Colon (tissue), 2 donors: Measurements from ENCODE around the gene CCDC88C.

Experiments used
- FAIRE-seq: peaks from 2 replicates; lab custom pipeline; 2012; peaks lifted over from hg19 to GRCh38; lab: Jason Lieb, UNC
- donor health status: control.
- donor health status: control.

CCDC88C gene

DNA sequence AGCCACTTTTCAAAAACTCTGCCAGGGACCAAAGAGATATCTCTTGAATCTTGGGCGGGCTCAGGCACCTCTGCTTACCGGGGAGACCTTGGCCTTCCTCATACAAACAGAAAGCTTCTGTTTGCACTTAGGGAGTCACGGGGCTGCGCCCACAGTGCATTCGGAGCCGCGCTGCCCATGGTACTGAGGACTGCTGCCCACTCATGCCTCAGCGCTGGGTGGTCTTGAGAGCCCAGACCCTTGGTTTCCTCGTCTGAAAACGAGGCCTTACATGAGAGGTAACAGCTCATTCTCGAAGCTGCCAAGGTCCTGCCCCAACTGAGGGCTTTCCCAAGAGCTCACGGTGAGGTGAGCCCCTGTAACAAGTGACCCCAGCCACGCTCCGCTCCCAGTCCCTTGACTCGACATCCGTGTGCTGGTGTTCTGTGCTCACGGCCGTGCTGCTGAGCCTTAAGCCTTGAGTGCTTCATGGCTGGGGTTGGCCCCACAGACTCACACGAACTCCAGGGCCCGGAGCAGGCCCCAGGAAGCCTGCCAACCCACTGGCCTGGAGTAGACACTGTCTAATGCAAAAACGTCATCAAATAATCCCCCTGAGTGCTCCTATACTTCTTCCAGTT lies 125.7 kb downstream of the CCDC88C start:
- FAIRE-seq: no peak

DNA sequence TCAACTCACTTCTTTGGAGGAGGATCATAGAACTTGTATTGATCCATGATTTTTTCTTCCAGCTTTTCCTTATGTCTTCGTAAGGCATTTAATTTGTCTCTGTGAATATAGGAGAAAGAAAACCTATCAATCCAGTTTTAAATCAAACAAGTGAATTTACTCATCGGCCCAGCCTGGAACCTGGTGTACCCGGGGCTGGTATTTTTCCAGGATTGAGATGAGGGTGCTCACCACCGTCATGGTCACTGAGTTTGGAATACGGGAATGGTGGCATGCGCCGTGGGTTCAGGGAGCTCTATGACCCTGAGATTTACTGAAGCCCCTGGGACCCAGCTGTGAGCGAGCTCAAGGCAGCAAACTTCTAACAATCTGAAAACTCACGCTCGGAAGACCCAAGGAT lies 126.6 kb downstream of the CCDC88C start:
- FAIRE-seq: no peak

- FAIRE-seq: no peak
Measured at GRCh38 chr14:91289464-91289863, 128.2 kb downstream of the CCDC88C start.

DNA sequence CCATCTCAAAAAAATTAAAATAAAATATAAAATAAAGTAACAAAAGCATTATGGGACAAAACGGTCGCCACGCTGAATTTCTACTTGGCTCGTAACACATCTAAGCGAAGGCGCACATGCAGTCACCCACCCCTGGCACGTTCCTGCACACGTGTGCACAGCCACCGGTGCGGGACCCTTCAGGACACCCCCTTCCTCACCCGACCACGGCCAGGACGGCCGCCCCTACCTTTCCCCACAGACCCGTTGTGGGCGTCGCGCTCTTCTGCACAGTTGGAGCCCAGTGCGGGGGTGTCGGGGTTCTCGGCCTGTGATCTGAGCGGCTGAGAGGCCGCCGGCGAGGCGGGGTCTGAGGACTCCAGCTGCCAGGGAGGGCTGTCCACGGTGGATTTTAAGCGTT lies 128.7 kb downstream of the CCDC88C start:
- FAIRE-seq: no peak

GRCh38 chr14:91286530-91286937 lies 131.1 kb downstream of the CCDC88C start:
- FAIRE-seq: no peak

GRCh38 chr14:91284791-91285548 lies 132.7 kb downstream of the CCDC88C start:
- no peak for FAIRE-seq

GRCh38 chr14:91284146-91284790 lies 133.4 kb downstream of the CCDC88C start:
- no peak for FAIRE-seq

- no peak for FAIRE-seq
Measured at GRCh38 chr14:91283666-91284065, 134.0 kb downstream of the CCDC88C start.

- FAIRE-seq: no peak
Measured at GRCh38 chr14:91282954-91283645, 134.5 kb downstream of the CCDC88C start.

DNA sequence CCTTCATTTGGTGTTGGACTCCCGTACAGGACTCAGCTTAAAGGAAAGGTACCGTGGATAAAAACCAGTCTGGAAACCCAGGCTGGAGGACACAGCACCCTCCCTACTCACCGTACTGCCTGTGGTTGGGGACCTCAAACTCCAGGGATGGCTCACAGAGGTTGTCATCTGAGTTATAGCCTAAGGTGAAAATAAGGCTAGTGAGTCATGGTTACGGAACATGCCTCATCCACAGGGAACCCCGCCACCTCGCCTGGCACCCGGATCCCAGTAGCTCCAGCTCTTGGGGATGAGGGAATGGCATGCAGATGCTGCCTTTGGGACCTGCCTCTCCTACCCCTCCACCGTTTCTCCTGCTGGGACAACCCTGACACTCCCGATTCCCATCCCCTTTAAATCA lies 136.3 kb downstream of the CCDC88C start:
- FAIRE-seq: no peak

DNA sequence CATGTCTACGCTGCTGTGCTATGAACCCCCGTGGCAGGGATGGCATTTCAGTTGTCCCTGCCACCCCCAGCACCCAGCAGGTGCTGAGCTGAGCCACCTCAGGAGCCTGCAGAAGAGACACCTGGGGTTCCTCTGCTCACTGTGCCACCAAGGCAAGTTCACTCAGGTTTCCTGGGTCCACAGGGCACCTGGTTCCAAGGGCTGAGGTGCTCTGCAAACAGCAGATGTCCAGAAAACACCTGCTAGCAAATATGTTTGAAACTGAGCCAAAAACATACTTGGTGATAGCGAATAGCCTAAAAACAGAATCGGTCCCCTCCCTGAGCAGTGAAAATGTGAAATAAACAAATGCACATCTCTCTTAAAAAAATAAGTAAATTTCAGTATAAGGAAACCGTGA lies 137.5 kb downstream of the CCDC88C start:
- FAIRE-seq: no peak

- FAIRE-seq: no peak
Measured at GRCh38 chr14:91279354-91279753, 138.3 kb downstream of the CCDC88C start.

- no peak for FAIRE-seq
Measured at GRCh38 chr14:91278383-91278715, 139.3 kb downstream of the CCDC88C start.

DNA sequence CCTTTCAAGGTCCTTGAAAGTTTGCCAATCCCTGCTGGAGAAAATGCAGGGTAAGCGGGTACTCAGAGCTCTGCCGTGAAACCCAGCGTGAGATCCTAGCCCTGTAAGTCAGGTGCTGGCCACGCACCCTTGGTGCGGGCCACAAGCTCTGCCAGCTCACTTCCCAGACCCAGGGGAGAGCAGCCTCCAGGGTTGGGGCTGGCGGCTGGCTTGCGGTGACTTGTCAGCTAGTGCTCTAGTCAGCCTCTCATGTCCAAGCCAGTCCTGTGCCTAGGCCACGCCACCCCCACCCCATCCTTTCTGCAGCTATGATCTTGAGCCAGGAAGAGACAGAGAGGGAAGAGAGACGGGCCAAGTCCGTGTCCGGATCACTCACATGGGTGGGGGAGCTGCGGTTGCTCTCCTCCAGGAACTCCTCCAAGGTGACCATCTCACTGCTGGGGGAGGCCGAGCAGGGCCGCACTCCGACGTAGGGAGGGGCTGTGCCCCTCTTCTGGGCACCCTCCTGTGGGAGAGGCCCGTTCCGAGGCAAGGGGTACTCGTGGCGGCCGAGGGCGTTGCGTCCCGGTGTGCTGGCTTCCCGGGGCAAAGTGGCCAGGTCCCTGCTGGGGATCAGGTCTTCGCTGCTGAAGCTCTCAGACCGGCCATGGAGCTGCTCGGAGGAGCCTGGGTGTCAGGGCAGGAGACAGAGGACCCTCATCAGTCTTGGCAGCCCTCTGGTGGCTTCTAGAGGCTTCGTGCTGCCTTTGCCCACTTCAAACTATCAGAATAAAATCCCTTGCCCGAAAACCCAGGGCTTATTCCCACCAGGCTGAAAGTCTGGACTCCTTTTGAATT lies 139.9 kb downstream of the CCDC88C start:
- FAIRE-seq: no peak

GRCh38 chr14:91274796-91275195 lies 142.8 kb downstream of the CCDC88C start:
- no peak for FAIRE-seq

DNA sequence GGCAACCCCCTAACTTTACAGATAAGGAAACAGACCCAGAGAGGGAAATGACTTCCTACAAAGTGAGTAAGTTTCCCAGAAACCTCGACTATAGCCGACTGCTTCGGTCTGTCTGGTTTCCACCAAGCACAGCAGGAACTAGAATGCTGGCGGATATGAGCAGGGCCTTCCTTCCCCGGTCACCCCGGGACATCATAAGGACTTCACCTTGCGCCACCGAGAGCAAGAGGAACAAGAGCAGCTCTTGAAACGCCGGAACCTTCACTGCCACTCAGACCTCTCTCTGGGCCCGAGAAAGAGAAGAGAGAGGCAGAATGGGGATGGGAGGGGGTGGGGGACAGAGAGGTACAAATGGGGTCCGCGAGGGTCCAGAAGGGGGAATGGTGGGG lies 143.7 kb downstream of the CCDC88C start:
- no peak for FAIRE-seq

- no peak for FAIRE-seq
Measured at GRCh38 chr14:91273273-91273884, 144.2 kb downstream of the CCDC88C start.

- FAIRE-seq: no peak
Measured at GRCh38 chr14:91272341-91273272, 145.0 kb downstream of the CCDC88C start.

DNA sequence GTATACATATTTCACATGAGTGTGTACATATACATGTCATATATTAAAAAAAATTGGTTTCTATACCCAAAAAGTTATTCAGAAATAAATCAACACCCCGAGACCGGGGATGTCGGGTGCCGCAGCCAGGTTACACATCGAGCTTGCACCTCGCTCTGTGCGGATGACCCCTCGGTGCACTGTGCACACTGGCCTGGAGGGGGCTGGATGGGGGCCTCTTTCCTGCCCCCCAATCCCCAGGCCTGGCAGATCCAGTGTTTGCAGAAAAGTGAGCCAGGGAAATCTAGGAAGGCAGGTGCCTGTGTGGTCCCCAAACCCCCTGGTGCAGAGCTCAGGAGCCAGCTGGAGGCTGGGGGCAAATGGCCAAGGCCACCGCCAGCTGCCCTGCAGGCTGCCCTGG lies 146.0 kb downstream of the CCDC88C start:
- FAIRE-seq: no peak

DNA sequence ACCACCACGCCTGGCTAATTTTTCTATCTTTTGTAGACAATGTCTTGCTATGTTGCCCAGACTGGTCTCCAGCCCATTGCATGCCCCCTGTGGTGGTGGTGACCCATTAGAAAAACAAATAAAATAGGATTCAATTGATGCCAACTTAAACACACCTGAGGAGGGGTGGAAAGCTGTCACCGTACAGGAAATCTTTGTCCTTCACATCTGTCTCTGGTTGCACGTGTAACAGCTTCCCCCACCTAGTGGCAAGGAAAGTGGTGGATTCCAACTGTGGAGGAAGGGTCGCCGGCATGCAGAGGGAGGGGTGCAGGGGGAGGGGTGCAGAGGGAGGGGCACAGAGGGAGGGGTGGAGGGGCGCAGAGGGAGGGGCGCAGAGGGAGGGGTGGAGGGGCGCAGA lies 147.0 kb downstream of the CCDC88C start:
- FAIRE-seq: no peak

DNA sequence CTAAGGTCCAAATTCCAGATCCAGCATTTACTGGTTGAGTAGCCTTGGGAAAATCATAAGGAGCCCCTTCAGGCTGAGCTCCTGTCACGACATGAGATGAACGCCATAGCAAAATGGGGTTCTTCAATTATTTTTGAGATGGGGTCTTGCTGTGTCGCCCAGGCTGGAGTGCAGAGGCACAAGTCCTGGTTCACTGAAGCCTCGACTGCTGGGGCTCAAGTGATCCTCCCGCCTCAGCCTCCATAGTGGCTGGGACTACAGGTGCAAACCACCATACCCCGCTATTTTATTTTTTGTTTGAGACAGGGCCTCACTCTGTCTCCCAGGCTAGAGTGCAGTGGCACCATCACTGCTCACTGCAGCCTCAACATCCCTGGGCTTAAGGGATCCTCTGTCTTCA lies 147.4 kb downstream of the CCDC88C start:
- no peak for FAIRE-seq
